Measurements from ENCODE around the gene KCNQ1.

KCNQ1 gene

GRCh38 chr11:2665526-2666400 lies 221.0 kb downstream of the KCNQ1 start:
- no peak overlapping the region for H3K4me3 ChIP-seq (ENCODE audit: low read depth, low read length)
- TF ChIP-seq CTCF (IDR thresholded peaks at IDR 0.05; ENCODE audit: low read depth, low read length, missing control alignments): no peak
- no peak for DNase-seq (ENCODE audit: low read depth)
- in situ Hi-C loops (cut with HindIII; ENCODE audit: low sequenced_read_pairs): loop anchor here (5.0 to 25.0 kb wide), 2 partner anchors 93 to 197 kb away; no protein-coding TSS in a partner anchor

GRCh38 chr11:2666401-2666741 lies 221.6 kb downstream of the KCNQ1 start:
- no peak overlapping the region for H3K4me3 ChIP-seq (ENCODE audit: low read depth, low read length)
- DNase-seq (ENCODE audit: low read depth): no peak
- in situ Hi-C loops (cut with HindIII; ENCODE audit: low sequenced_read_pairs): loop anchor here (5.0 to 25.0 kb wide), 2 partner anchors 94 to 196 kb away; no protein-coding TSS in a partner anchor
- TF ChIP-seq CTCF (IDR thresholded peaks at IDR 0.05; ENCODE audit: low read depth, low read length, missing control alignments): no peak

- H3K4me3 ChIP-seq (ENCODE audit: low read depth, low read length): no peak overlapping the region
- TF ChIP-seq CTCF (IDR thresholded peaks at IDR 0.05; ENCODE audit: low read depth, low read length, missing control alignments): no peak
- in situ Hi-C loops (cut with HindIII; ENCODE audit: low sequenced_read_pairs): loop anchor here (5.0 to 25.0 kb wide), 2 partner anchors 95 to 195 kb away; no protein-coding TSS in a partner anchor
- DNase-seq (ENCODE audit: low read depth): no peak
These were observed 222.2 kb downstream of the KCNQ1 start for GRCh38 chr11:2666828-2667570.

DNA sequence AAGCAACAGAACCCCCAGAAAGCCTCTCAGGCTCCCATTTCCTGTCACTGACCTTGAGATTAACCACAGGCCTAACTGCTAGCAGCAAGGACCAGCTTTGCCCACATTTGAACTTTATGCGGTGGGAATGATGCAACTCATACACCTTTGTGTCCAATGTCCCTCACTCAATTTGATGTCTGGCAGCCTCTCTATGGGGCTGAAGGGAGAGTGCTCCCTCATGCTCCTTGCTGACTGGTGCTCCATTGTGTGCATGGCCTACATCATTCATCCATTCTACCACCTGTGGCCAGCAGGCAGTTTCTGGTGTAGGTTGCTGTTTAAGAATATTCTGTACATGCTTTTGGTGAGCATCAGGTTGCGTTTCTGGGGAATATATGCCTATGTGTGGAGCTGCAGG lies 223.1 kb downstream of the KCNQ1 start:
- no peak for TF ChIP-seq CTCF (IDR thresholded peaks at IDR 0.05; ENCODE audit: low read depth, low read length, missing control alignments)
- no peak for DNase-seq (ENCODE audit: low read depth)
- H3K4me3 ChIP-seq (ENCODE audit: low read depth, low read length): no peak overlapping the region
- in situ Hi-C loops (cut with HindIII; ENCODE audit: low sequenced_read_pairs): loop anchor here (5.0 to 25.0 kb wide), 2 partner anchors 96 to 194 kb away; no protein-coding TSS in a partner anchor

- in situ Hi-C loops (cut with HindIII; ENCODE audit: low sequenced_read_pairs): loop anchor here (5.0 to 25.0 kb wide), 2 partner anchors 97 to 193 kb away; no protein-coding TSS in a partner anchor
- DNase-seq (ENCODE audit: low read depth): no peak
- no peak overlapping the region for H3K4me3 ChIP-seq (ENCODE audit: low read depth, low read length)
- no peak for TF ChIP-seq CTCF (IDR thresholded peaks at IDR 0.05; ENCODE audit: low read depth, low read length, missing control alignments)
These were observed 224.1 kb downstream of the KCNQ1 start for GRCh38 chr11:2668876-2669275.

DNA sequence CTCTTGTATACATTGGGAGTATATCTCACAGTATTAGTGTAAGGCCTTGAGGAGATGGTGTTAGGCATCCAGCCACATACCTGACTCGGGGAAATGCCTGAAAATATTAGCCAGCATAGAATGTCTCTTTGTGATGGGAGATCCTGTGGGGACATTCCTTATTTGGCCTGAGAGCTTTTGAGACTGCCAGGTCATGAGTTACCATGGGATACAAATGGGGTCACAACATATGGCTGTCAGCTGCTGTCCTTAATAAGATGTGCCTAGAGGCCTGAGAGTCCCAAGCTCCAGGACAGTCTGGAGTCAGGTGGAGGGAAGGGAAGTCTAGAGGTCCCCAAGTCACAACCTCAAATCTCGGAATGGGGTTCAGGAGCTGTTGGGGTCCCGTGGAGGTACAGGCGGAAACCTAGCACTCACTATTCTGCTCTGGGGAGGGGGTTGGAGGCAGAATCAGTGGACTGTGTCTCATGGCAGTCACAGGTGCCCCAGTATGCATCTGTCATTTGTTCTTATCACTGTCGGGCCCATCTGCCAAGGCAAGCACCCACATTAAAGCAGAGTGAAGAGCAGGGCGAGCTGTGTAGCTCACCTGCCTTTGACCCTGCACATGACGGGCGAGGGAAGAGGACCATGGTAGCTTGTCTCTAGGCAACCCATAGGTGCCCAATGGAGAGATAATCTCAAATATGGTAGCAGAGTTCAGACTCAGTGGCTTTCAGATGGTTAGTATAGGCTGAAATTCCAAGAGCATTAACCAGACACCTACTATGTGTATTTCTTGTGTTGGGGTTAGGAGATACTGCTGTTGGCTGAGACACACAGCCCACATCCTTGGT lies 225.0 kb downstream of the KCNQ1 start:
- in situ Hi-C loops (cut with HindIII; ENCODE audit: low sequenced_read_pairs): loop anchor here (5.0 to 25.0 kb wide), 2 partner anchors 98 to 192 kb away; no protein-coding TSS in a partner anchor
- no peak for DNase-seq (ENCODE audit: low read depth)
- TF ChIP-seq CTCF (IDR thresholded peaks at IDR 0.05; ENCODE audit: low read depth, low read length, missing control alignments): no peak
- no peak overlapping the region for H3K4me3 ChIP-seq (ENCODE audit: low read depth, low read length)

Data from astrocyte of the cerebellum (primary cell).